GM23248 (cell line): ENCODE measurements around the gene NSD1.

Experiments
- EZH2 ChIP-seq: fragments of 200-600 bp; sonication (generic); IDR thresholded peaks from 2 replicates; pipeline ENCODE4 v1.6.1; 2018; ENCODE audit warnings: antibody characterized with exemption, mild to moderate bottlenecking; ENCODE audit not compliant: insufficient read depth, poor library complexity, severe bottlenecking
- EZH2phosphoT487 ChIP-seq: fragments of 200-600 bp; sonication (generic); IDR thresholded peaks from 2 replicates; pipeline ENCODE4 v1.6.1; 2018; ENCODE audit warnings: antibody characterized with exemption, moderate library complexity, mild to moderate bottlenecking, low read depth; ENCODE audit not compliant: insufficient read depth

DNA sequence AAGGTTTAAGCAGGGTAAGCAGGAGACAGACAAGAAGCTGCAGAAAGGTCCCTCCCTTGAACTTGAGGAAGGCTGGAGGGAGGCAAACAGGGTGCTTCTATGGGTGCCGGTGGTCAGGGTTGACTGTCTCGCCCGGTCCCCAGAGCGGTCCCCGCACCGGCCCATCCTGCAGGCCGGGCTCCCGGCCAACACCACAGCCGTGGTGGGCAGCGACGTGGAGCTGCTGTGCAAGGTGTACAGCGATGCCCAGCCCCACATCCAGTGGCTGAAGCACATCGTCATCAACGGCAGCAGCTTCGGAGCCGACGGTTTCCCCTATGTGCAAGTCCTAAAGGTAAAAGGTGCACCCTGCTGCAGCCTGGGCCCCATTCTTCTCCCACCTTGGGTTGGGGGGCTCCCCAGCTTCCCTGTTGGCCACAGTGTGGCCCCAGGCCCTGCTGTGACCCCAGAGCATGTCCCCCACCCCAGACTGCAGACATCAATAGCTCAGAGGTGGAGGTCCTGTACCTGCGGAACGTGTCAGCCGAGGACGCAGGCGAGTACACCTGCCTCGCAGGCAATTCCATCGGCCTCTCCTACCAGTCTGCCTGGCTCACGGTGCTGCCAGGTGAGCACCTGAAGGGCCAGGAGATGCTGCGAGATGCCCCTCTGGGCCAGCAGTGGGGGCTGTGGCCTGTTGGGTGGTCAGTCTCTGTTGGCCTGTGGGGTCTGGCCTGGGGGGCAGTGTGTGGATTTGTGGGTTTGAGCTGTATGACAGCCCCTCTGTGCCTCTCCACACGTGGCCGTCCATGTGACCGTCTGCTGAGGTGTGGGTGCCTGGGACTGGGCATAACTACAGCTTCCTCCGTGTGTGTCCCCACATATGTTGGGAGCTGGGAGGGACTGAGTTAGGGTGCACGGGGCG is 41.1 kb upstream of the NSD1 start:
- TF ChIP-seq EZH2 (no peak), EZH2phosphoT487 (no peak)
